NCI-H187 treated with DMSO at 0.1 percent for 48 hours (cell line): Measurements from ENCODE around the gene C2orf92.

Experiments
- DNase-seq: peaks from one replicate; lab custom pipeline; 2025; lab: John Stamatoyannopoulos, UW

The C2orf92 gene

DNA sequence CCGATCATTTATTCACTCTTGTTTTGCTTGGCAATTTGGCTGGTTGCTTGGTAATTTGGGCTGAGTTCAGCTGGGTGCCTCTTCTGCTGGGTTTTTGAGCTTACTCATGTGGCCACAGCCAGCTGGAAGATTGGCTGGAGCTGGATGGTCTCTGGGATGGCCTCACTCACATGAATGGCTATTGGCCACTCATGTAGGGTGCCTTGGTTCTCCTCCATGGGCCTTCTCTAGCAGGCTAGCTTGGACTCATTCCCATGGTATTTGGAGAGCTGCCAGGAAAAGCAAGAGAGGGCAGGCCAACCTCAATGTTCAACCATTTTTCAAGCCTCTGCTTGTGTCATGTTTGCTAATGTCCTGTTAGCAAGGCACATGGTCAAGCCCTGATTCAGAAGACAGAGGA is 60.7 kb downstream of the C2orf92 start:
- DNase-seq: no peak

DNA sequence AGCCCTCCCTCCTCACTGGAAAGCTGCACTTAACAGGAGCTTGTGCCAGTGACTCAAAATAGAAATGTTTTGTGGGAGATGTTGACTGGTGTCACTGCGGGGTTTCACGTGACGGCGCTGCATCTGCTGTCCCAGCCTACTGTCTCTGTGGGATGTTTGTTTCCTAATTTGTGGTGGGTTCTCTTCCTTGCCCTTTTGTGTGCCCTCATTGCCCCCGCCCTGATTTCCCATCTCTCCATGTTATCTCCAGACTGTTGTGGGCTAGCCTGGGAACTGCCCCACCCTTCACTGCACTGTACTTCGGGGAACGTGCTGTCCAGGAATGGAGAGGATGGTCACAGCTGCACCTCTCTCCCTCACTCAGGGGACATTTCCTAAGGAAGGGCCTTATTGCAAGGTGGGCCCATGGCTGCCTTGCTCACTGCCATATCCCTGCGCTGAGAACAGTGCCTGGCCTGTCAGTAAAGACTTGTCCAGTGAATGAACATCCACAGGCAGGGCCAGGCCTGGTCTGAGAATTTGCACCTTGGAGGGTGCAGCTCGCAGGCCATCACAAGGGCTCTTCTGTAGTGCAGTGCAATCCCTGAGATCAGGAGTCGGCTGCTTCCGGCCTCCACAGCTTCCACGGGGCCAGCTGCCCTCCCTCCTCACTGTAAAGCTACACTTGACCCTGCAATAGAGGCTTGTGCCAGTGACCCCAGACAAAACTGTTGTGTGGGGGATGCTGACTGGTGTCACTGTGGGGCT is 61.9 kb downstream of the C2orf92 start:
- DNase-seq: no peak

DNA sequence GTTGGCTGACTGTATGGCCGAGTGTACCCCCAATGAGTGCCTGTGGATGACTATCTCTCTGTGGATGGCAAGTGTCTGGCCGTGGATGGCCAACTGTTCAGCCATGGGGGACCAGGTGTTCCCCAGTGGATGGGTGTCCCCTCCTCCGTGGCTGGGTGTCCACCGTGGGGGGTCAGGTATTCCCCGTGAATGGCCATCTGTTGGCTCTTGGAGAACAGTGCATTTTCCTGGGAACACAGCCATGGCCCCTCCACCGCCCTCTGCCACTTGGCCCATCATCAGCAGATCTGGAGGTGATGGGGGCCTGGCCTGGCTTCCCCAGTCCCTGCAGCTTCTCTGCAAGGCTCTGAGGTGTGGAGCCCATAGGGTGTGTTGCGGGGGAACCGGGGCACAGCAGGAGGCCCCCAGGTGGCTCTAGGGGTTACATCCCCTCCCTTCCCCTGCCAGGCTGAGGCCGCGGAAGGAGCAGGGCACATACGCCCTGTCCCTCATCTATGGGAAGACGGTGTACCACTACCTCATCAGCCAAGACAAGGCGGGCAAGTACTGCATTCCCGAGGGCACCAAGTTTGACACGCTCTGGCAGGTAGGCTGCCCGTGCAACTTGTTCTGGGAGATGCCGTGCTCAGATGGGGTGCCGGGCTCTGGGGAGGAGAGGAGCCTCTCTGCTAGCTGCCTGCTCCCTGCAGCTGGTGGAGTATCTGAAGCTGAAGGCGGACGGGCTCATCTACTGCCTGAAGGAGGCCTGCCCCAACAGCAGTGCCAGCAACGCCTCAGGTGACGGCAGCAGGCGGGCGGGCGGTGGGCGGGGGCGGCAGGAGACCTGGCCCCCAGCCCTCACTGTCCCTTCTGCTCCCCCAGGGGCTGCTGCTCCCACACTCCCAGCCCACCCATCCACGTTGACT is 63.2 kb downstream of the C2orf92 start:
- DNase-seq: no peak

DNA sequence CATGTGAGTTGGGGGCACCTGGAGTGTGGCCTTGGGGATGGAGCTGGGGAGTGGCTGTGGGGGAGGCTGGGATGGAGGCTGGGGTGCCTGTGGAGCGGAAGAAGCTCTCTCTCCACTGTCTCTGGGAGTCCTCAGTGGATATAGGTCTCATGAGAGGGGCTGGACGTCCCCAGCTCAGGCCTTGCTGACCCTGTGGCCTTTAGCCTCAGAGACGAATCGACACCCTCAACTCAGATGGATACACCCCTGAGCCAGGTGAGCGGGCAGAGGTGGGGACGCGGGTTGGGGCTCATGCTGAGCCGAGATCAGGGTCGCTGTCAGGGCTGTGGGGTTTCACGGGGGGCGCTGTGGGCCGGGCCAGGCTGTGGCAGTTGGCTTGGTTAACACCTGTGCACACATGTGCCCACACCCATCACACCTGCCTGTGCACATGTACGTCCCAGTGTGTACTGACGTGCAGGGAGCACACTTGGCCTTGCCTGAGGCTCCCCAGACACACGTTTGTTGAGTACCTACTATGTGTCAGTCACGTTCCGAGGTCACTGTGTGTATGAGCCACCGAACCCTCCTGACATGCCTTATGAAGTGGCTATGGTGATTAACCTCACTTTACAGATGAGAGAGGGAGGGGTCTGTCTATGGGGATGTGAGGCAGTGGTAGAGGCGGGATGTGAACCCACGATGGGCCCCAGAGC is 64.0 kb downstream of the C2orf92 start:
- no peak for DNase-seq

DNA sequence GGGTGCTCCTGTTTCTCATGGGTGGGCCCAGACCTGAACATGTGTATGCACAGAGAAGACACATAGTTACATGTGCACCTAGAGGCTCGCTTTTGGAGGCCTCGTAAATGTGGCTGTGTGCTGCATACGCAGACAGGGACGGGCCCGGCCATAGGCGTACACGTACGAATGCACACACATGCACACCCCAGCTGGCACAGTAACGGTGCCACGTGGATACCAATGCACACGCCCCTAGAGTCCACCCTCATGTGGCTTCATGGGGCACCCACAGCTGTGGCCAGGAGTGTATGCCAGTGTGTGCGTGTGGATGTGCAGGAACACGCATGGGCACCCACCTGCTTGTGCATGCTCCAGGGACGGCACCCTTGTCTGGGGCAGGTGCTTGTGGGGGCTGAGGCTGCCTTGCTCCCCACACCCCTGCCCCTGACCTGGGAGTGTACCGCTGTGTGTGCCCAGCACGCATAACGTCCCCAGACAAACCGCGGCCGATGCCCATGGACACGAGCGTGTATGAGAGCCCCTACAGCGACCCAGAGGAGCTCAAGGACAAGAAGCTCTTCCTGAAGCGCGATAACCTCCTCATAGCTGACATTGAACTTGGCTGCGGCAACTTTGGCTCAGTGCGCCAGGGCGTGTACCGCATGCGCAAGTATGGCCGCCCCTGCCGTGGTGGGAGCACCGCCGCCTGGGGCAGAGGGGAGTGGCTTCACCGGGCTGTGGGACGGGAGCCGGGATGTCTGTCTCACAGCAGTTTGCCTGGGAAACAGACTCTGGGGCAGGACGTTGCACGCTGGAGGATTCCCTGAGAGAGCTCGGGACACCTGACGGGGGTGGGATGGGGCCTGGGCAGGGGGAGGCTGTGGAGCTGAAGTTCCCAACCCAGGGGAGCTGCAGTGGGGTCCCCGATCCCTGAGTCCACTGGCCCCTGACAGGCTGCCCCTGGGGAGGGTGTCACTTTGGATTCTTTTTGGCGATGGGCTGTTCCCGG is 64.8 kb downstream of the C2orf92 start:
- no peak for DNase-seq

DNA sequence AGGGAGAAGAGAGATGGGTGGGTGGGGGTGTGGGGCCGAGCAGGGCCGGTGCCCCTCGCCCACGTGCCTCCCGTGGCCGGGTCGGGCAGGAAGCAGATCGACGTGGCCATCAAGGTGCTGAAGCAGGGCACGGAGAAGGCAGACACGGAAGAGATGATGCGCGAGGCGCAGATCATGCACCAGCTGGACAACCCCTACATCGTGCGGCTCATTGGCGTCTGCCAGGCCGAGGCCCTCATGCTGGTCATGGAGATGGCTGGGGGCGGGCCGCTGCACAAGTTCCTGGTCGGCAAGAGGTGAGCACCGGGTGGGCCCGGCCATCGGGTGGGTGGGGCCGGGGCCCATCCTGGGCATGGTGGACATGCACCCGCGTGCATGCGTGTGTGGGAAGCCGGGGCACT is 65.6 kb downstream of the C2orf92 start:
- DNase-seq: no peak

DNA sequence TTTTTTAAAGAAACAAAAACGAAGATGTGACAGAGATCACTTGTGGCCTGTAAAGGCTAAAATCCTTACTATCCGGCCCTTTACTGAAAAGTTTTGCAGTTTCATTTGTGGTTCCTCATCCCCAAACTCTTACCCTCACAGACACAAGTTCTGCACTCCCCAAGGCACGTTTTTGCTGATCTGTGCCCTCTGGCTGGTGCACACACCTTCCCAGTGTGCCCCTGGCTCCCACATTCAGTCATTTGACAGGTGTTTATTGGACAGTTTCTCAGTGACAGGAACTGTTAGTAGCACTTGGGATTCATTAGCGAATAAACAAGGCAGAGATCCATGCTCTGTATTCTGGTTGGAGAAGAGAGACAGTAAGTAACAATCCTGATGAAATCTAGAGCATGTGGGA is 66.7 kb downstream of the C2orf92 start:
- no peak for DNase-seq

DNA sequence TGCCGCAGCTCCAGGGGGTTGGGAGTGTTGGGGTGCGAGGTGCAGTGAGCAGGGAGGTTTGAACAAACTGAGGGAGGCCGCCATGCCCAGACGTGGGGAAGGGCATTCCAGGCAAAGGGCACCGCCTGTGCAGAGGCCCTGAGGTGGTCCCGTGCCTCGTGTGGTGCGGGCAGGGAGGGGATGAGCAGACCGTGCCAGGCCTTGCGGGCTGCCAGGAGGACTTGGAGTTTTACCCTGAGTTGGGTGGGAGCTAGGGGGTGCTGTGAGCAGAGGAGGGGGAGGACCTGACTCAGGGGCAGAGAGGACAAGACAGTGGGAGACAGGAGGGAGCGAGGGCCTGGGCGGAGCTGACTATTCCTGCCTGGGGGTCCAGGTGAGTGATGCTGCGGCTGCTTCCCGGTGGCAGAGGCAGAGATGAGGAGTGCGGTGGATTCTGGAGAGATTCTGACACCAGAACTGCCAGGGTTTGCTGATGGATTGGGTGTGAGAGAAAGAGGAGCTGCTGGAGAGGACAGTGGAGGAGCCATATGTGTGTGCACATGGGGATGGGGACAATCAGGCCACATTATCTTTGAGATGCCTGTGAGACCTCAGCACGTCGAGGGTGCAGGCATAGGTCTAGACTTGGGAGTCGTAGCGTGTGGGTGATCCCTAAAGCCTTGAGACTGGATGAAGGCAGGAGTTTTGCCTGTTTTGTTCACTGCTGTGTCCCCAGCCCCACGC is 67.3 kb downstream of the C2orf92 start:
- DNase-seq: no peak

DNA sequence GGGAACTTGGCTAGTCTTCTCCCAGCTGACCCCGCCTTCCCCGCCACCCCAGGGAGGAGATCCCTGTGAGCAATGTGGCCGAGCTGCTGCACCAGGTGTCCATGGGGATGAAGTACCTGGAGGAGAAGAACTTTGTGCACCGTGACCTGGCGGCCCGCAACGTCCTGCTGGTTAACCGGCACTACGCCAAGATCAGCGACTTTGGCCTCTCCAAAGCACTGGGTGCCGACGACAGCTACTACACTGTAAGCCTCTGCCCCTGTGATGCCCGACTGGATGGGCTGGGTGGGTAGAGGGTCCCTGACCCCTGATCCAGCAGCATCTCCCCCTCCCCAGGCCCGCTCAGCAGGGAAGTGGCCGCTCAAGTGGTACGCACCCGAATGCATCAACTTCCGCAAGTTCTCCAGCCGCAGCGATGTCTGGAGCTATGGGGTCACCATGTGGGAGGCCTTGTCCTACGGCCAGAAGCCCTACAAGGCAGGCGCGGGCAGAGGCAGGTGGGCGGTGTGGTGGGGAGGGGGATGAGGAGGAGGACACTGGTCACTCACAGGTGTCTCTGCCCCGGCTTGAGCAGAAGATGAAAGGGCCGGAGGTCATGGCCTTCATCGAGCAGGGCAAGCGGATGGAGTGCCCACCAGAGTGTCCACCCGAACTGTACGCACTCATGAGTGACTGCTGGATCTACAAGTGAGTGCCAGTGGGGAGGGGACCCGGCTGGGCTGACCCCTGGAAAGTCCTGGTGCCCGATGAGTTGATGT is 68.1 kb downstream of the C2orf92 start:
- no peak for DNase-seq

DNA sequence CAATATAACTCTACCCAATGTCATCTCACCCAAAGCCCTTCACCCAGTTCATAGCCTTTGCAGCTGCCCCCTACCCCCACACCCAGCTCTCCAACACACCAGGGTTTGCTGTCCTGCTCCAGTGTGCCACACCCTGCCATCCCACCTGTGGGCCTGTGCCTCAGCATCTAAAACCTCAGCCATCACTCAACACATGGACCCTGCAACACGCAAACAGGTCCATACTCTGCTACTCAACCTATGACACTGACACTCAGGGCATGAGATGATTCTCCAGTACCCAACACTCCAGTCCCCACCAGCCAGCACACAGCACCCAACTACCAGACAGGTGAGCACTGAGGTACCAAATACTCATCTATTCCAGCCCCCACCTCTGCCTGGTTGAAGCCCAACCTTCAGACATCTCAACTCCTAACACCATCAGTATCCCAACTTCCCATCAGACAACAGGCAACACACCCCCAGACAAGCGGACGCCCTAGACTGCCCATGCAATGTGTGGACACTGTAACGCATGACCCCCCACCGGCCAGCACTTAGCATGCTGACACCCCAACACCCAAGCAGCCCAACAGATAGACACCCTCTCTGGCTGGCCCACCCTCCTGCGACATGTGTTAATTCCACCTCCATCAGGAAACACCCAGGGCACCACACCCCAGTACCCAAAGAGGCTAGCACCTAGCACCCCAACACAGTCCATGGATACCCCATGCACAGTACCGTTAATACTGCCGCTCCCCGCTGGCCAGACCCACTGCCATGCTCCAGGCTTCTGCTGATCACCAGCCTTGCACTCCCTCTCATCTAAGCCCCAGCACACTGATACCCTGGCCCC is 68.9 kb downstream of the C2orf92 start:
- DNase-seq: no peak

DNA sequence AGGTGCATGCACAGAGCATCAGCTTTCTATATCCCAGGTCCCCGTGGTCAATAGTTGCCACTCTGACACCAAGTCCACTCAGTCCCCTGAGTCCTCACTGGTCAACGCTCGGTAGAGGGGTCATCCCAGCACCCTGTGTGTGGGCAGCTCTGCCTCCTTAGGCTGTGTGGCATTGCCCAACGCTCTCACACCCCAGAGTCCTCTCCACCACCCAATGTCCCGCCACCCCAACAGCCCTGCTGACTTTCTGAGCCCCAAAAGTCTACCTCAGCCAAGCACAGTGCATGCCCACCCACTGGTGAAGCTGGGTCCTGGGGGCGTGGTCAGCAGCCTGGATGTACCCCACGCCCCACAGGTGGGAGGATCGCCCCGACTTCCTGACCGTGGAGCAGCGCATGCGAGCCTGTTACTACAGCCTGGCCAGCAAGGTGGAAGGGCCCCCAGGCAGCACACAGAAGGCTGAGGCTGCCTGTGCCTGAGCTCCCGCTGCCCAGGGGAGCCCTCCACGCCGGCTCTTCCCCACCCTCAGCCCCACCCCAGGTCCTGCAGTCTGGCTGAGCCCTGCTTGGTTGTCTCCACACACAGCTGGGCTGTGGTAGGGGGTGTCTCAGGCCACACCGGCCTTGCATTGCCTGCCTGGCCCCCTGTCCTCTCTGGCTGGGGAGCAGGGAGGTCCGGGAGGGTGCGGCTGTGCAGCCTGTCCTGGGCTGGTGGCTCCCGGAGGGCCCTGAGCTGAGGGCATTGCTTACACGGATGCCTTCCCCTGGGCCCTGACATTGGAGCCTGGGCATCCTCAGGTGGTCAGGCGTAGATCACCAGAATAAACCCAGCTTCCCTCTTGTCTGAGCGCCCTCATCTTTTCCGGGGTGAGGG is 69.7 kb downstream of the C2orf92 start:
- no peak for DNase-seq

DNA sequence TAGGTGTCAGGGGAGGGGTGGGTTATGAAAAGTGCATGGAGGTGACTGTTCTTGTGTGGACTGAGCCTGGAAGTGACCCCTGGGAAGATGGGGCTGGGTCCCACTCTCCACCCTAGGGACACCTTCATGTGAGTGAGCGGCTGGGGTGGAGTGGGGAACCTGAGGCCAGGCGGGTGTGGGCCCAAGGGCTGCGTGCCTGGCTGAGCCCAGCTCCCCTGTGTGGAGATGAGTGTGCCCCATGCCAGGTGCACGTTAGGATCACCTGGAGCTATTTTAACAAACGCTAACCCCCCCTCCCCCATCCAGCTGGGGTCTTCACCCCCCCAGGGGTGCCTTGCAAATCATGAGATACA is 70.4 kb downstream of the C2orf92 start:
- DNase-seq: no peak

DNA sequence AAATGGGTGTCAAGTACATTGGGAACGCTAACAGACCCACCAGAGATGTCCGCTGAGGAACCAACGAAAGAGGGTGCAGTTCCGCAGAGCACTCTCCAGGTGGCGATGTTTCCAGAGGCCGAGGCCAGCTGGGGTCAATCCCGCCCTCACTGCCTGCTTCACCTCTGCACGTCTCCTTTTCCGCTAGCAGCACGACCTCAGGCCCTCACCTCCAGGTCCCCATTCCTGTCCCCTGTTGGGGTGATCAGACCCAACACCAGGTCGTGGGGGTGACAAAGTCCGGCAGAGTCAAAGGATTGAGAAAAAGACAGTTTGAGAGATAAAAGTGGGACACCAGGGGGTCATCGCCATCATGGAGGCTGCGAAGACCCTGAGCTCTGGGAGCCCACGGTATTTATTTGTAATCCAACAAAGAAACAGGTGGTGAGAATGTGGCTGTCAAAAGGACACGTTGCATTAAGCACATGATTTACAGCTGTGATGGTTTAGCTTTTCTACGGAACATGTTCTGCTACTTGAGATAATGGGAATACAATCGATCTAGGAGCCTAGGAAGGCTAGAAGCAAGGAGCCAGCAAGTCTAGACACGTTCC is 71.2 kb downstream of the C2orf92 start:
- DNase-seq: peak; percentile 94

DNA sequence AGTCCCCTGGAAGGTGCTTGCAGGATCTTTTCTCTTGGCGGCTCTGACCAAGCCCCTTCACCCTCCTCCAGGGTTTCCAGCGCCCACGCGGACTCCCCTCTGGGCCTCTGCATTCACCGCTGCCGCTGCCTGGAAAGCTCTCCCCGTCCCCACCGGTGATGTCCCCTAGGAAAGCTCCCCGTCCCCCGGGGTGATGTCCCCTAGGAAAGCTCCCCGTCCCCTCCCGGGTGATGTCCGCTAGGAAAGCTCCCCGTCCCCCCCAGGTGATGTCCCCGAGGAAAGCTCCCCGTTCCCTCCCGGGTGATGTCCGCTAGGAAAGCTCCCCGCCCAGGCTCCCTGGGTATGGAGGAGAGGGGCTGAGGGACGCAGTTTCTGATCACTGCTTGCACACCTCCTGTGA is 71.7 kb downstream of the C2orf92 start:
- DNase-seq: no peak

DNA sequence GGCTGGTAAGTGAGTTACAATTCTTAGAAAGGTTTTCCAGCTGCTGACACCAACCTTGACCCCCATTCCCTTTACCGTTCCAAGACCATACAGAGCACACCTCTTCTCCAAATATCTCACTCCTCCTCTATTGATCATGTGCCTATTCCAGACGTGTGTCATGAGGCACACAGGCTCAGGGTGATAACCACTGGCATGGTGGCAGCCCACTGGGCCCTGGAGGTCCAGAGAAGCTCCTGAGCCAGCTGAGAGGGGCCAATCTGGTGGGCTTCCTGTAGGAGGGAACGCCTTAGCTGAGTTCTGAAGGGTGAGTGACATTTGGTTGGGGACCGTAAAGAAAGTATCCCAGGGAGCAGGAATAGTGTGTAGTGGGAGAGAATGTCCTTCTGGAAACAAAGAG is 72.2 kb downstream of the C2orf92 start:
- no peak for DNase-seq

DNA sequence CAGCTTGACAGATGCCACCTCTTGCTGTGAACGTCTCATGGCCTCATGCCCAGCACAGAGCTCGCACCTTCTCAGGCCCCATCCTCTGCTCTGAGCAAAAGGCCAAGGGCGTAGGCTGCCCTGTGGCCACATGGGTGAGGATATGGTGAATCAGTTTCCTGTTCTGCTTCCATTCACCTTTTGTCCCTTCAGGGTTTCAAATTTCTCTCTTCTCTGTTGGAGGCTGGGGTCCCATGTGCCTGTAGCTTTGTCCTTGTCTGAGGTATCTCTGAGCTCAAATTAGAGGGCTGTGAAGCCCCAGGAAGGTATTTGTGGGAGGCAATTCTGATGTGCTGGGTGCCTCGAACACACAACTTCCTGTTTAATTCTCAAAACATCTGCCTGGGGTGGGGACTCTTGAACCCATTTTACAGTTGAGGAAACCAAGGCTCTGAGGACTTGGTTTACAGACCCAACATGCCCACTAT is 72.9 kb downstream of the C2orf92 start:
- no peak for DNase-seq

DNA sequence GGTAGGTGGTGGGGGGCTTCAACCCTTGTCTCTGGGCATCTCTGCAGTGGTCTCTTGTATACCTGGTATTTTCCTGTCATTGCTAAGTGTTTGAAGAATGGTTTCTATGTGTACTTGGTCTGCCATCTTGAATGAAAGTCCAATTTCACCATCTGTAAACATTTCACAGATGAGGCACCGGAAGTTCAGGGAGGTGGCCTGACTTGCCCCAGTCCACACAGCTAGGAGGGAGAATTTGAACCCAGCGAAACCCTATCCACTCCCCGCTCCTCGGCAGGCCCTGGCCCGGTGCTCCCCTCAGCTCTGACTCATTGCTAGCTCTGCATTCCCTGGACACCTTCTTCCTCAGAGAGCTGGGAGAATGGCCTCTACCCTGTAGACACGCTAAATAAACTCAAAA is 74.4 kb downstream of the C2orf92 start:
- no peak for DNase-seq
